Effector memory CD8-positive, alpha-beta T cell (primary cell): ENCODE data around the gene HSPE1.

Experiments used
- ATAC-seq: fragments of 150-1000 bp; cut with Tn5 transposase; replicated peaks from 2 replicates; pipeline ENCODE4 v1.10.0; 2021; ENCODE audit warnings: mild to moderate bottlenecking, moderate library complexity
- DNase-seq, 3 experiments: peaks; one replicate each; pipeline ENCODE4 v3.0.0; 2021
- H3K27ac Mint-ChIP-seq, 2 donors: one replicate each; pipeline ENCODE4 v1.8.0; 2022; ENCODE audit warnings: mild to moderate bottlenecking in 2 of 2, mixed read lengths in 2 of 2, moderate library complexity in 2 of 2
- H3K27me3 Mint-ChIP-seq, 2 donors: one replicate each; pipeline ENCODE4 v1.8.0; 2022; ENCODE audit warnings: mixed read lengths in 2 of 2
- H3K36me3 Mint-ChIP-seq: one replicate; pipeline ENCODE4 v1.8.0; 2022; ENCODE audit warnings: mild to moderate bottlenecking, moderate library complexity, mixed read lengths; ENCODE audit not compliant: insufficient read depth
- H3K4me1 Mint-ChIP-seq, 2 donors: one replicate each; pipeline ENCODE4 v1.8.0; 2022; ENCODE audit warnings: low read depth in 2 of 2, mixed read lengths in 2 of 2
- H3K4me3 Mint-ChIP-seq, 2 donors: one replicate each; pipeline ENCODE4 v1.8.0; 2022; ENCODE audit warnings: mild to moderate bottlenecking in 2 of 2, mixed read lengths in 2 of 2, moderate library complexity in 2 of 2
- H3K9me3 Mint-ChIP-seq, 2 donors: one replicate each; pipeline ENCODE4 v1.8.0; 2022; ENCODE audit warnings: mixed read lengths in 2 of 2

The HSPE1 gene

DNA sequence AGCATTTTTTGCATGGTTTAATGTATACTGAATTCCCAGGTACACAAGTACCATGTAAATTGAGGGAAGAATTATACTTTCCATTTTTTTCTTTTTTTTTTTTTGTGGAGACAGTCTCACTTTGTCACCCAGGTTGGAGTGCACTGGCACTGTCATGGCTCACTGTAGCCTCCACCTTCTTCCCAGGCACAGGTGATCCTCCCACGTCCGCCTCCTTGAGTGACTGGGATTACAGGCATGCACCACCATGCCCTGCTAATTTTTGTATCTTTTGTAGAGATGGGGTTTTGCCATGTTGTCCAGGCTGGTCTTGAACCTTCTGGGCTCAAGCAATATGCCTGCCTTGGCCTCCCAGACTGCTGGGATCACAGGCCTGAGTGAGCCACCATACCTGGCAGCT, 3.8 kb downstream of the HSPE1 start:
- DNase-seq: no peak
- peak overlapping the region; percentile 22 to 65 for H3K27ac Mint-ChIP-seq
- no peak overlapping the region for H3K4me3 Mint-ChIP-seq

DNA sequence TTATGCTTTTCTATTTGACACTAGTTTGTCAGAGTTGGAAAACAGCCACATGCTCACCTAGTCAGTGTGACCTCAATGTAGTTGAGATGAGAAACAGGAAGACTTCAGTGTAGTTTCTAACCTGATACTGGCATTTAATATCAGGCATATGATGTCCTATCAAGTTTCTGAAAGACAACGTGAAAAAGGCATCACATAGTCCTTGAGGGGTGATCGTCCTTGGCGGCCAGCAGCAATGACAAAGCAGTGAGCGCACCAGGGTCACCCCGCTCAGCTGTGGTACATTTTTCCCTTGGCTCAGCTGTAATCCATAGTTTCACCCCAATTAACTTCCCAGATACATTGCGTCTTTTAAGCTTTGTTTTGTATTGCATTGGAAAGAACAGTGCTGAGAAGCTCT, 4.3 kb downstream of the HSPE1 start:
- peaks cover 19 to 28% of the 10 kb centered on the region in 2 donors for H3K4me1 Mint-ChIP-seq
- H3K9me3 Mint-ChIP-seq: no peaks in the 10 kb centered on the region
- H3K36me3 Mint-ChIP-seq: peaks cover 41% of the 10 kb centered on the region
- ATAC-seq (no peak), DNase-seq (no peak)
- peak overlapping the region in 1 of 2 donors; percentile 65 for H3K27ac Mint-ChIP-seq
- H3K27me3 Mint-ChIP-seq: no peaks in the 10 kb centered on the region
- no peak overlapping the region for H3K4me3 Mint-ChIP-seq

More for the DNA sequence above, 3.8 kb downstream of the HSPE1 start:
- Mint-ChIP-seq H3K4me1 (peaks cover 19 to 28% of the 10 kb centered on the region in 2 donors), H3K27me3 (no peaks in the 10 kb centered on the region), H3K9me3 (no peaks in the 10 kb centered on the region), H3K36me3 (peaks cover 46% of the 10 kb centered on the region)
- no peak for ATAC-seq

DNA sequence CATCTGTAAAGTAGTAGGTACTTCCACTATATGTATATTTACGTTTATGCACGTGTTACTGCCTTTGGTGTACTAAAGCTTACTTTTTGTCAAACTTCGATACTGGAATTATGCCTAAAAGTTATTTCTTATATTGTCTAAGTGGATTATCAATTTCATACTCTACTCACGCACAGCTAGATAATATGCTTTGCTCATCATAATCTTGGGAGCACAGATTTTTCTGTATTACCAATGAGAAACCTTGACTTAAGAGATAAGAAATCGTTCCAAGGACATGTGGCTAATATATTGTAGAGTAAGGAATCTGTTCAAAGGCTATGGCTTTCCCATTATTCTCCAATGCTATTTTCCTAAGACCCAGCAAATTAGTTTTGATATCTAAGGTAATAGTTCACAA, 6.5 kb downstream of the HSPE1 start:
- Mint-ChIP-seq H3K4me1 (peaks cover 8 to 19% of the 10 kb centered on the region in 2 donors), H3K9me3 (no peaks in the 10 kb centered on the region)

DNA sequence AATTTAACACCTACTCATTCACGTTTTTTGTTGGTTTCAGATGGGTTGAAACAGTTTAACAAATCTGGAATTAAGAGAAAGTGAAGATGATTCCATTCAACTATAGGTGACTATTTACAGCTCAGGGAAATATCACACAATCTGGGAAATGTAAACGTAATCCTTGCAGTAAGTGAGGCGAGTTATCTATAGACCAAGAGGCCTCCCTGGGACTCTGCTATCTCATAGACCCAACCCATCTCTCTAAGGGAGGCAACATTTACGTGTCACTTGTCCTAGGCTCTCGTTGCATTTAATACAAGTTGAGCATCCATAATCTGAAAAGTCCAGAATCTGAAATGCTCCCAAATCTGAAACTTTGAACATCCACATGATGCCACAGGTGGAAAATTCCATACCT, 13.7 kb downstream of the HSPE1 start:
- peaks cover 19 to 28% of the 10 kb centered on the region in 2 donors for H3K4me1 Mint-ChIP-seq
- no peaks in the 10 kb centered on the region for H3K27me3 Mint-ChIP-seq
- no peaks in the 10 kb centered on the region for H3K9me3 Mint-ChIP-seq
- H3K27ac Mint-ChIP-seq: peak overlapping the region in 1 of 2 donors; percentile 98
- ATAC-seq: no peak
- peaks cover 18% of the 10 kb centered on the region for H3K36me3 Mint-ChIP-seq
- no peak overlapping the region for H3K4me3 Mint-ChIP-seq
- DNase-seq: no peak

More for the DNA sequence above, 6.5 kb downstream of the HSPE1 start:
- Mint-ChIP-seq H3K36me3 (peaks cover 26% of the 10 kb centered on the region), H3K27ac (no peak overlapping the region), H3K4me3 (no peak overlapping the region), H3K27me3 (no peaks in the 10 kb centered on the region)
- no peak for DNase-seq
- no peak for ATAC-seq

DNA sequence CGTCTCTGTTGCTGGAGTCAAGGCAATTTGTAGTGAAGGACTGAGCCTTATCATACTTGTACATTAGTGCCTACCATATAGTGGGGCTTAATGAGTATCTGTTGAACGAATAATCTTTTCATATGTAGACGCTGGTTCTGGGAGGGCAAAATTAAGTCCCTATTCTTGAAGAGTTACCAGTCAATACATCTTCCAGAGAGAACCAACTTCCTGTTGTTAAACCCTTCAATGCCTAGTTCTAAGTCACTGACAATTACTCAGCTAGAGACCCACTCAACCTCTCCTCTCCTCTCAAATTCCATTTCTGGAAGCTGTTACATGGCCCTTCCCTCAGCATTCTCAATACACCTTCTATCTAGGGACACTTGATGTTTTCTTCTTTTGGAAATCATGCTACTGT, 14.6 kb downstream of the HSPE1 start:
- ATAC-seq (no peak), DNase-seq (no peak)
- H3K36me3 Mint-ChIP-seq: peaks cover 20% of the 10 kb centered on the region
- peaks cover 19 to 33% of the 10 kb centered on the region in 2 donors for H3K4me1 Mint-ChIP-seq
- H3K27ac Mint-ChIP-seq: peak overlapping the region; percentile 98 to 99
- peak overlapping the region; percentile 94 to 95 for H3K4me3 Mint-ChIP-seq
- no peaks in the 10 kb centered on the region for H3K27me3 Mint-ChIP-seq
- H3K9me3 Mint-ChIP-seq: no peaks in the 10 kb centered on the region

DNA sequence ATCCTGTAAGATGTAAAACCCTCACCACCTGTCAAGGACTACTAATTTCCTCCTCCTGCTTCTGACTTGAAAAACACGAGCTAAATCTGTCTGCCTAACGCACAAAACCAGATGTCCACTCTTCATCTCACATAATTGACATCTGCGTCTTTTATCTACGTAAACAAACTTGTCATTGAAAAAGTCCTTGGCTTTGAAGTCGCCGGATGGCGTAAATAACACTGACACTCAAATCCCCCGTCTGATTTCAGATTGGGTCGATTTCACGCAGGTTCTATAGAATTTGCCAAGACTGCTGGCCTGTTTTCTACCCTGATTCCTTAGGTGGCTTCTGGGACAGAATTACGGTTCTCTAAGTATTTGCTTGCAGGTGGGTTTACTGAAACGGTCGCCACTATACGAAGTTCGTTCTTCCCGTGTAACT, 15.1 kb downstream of the HSPE1 start:
- ATAC-seq (peak; percentile 24), DNase-seq (no peak)
- H3K4me3 Mint-ChIP-seq: peak overlapping the region; percentile 94 to 95
- H3K27ac Mint-ChIP-seq: peak overlapping the region; percentile 98 to 99
- H3K4me1 Mint-ChIP-seq: peaks cover 19 to 34% of the 10 kb centered on the region in 2 donors
- peaks cover 20% of the 10 kb centered on the region for H3K36me3 Mint-ChIP-seq
- no peaks in the 10 kb centered on the region for H3K9me3 Mint-ChIP-seq
- H3K27me3 Mint-ChIP-seq: no peaks in the 10 kb centered on the region

DNA sequence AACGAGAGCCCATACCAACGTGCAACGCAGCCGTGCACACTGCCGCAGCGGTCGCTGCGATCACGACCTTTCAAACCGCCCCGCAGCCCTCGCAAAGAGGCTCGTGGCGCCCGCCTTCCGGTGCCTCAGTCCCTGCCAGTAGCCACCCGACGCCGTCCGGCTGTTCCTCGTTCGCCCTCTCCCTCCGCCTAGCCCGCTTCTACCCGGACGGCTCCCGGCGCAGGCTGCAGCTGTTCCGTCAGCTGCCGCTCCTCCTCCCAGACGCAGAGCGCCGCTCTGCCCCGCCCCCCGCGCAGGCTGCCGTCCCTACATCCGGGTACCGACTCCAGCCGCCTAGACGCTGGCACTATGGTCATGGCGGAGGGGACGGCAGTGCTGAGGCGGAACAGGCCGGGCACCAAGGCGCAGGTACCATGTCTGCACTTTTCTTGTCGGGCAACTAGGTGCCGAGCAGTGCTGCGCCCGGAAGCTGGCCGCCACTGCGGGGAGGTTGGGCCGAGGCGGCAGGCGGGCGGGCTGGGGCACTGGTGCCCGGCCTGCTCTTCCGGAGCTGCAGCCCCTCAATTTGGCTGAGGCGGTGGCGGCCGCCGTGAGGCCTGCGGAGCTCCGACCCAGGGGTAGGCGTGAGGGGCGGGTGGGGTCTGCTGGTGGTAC, 15.7 kb downstream of the HSPE1 start, which contains the start of gene MOB4:
TSS of gene MOB4 (plus strand) at position 328 of the 654 bp plus-strand sequence. CDS start at position 349, 21 bp downstream.
- Mint-ChIP-seq H3K4me3 (peak within 1 kb of the TSS; percentile 94 to 95), H3K36me3 (peaks cover 20% of the 10 kb centered on the region), H3K4me1 (peaks cover 19 to 38% of the 10 kb centered on the region in 2 donors), H3K27ac (peak within 1 kb of the TSS; percentile 98 to 99), H3K9me3 (peaks cover under 1 to 2% of the 10 kb centered on the region in 2 donors), H3K27me3 (no peaks in the 10 kb centered on the region)
- DNase-seq (peak; percentile 93 to 96 (median 94)), ATAC-seq (peak; percentile 86)

DNA sequence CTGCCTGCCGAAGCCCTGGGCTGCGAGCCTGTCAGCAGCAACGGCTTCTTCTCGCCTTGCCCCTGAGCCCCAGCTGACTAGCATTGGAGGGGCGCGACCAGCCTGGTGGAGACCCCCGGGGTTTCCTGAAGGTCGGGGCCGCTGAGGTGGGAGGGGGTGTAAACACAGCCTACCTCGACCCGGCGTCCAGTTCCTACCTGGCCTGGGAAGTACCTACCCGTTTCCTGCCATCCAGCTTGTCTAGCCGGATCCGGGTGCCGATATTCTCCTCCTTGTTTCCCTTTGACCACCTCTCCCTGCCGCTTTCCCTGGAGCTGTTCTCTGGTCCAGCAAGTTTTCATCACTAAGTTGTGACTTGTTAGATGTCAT, 16.2 kb downstream of the HSPE1 start:
- peaks cover 21 to 42% of the 10 kb centered on the region in 2 donors for H3K4me1 Mint-ChIP-seq
- peak overlapping the region; percentile 98 to 99 for H3K27ac Mint-ChIP-seq
- DNase-seq (peak in 1 of 3 experiments; percentile 10), ATAC-seq (no peak)
- H3K36me3 Mint-ChIP-seq: peaks cover 20% of the 10 kb centered on the region
- H3K27me3 Mint-ChIP-seq: no peaks in the 10 kb centered on the region
- H3K9me3 Mint-ChIP-seq: peaks cover 4 to 6% of the 10 kb centered on the region in 2 donors
- peak overlapping the region; percentile 94 to 95 for H3K4me3 Mint-ChIP-seq

DNA sequence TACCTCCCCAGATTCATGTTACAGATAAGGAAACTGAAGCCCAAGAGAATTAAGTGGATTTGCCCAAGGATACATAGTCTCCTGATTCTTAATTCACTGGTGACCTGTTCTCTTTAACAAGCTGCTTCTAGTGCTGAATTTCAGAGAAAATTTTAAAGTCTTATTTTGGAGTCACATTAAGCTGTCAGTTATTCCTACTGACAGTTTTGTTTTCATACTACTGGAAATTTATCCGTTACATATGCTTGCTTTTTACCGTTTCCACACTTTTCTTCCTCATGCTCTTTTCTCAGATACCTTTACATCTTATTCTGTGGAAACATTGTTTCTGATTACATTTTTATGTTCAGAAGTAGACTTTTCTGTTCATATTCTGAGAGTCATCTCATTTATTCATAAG, 17.0 kb downstream of the HSPE1 start:
- H3K27me3 Mint-ChIP-seq: no peaks in the 10 kb centered on the region
- H3K4me1 Mint-ChIP-seq: peaks cover 21 to 42% of the 10 kb centered on the region in 2 donors
- peaks cover 4 to 6% of the 10 kb centered on the region in 2 donors for H3K9me3 Mint-ChIP-seq
- H3K4me3 Mint-ChIP-seq: peak overlapping the region; percentile 94 to 95
- peak overlapping the region; percentile 98 to 99 for H3K27ac Mint-ChIP-seq
- ATAC-seq (no peak), DNase-seq (no peak)
- peaks cover 20% of the 10 kb centered on the region for H3K36me3 Mint-ChIP-seq

DNA sequence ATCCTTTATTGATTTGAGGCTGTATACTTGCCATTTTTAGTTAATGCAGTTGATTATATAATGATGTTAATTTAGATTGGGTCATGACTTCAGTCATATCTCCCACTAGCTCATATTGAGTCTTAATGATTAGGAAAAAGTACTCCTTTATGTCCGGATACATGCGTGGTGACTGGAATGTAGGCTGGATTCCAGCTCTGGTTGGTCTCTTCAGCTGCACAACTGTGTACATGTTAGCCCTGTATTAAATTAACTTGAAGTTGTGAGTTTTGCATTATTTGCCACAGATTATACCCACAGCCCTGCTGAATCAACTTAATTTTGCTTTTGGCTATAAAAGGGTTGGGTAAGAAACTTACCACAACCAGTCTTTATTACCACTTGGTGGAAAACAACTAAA, 38.2 kb downstream of the HSPE1 start:
- ATAC-seq: no peak
- Mint-ChIP-seq H3K27me3 (no peaks in the 10 kb centered on the region), H3K4me3 (no peak overlapping the region), H3K9me3 (no peaks in the 10 kb centered on the region), H3K36me3 (peaks cover 93% of the 10 kb centered on the region), H3K27ac (peak overlapping the region; percentile 57 to 79), H3K4me1 (peaks cover 28 to 52% of the 10 kb centered on the region in 2 donors)
- no peak for DNase-seq

DNA sequence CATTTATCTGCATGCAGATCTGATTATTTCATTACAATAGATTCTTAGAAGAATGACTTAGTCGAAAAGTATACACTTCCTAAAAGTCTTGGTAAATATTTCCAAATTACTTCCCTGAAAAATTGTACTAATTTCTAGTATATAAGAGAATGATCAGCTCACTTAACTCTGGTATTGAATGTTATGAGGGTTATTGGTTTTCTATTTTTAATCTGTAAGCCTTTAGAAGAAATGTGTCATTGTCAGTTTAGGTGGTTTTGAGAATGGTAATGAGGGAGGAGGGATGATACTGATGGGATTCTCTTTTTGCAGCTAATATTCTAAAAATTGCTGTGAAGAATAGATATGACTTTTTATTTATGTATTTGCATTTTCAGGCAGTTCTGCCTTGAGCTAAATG, 39.6 kb downstream of the HSPE1 start:
- ATAC-seq (no peak), DNase-seq (no peak)
- Mint-ChIP-seq H3K4me3 (no peak overlapping the region), H3K4me1 (peaks cover 20 to 40% of the 10 kb centered on the region in 2 donors), H3K27me3 (no peaks in the 10 kb centered on the region), H3K9me3 (no peaks in the 10 kb centered on the region), H3K36me3 (peaks cover 94% of the 10 kb centered on the region), H3K27ac (peak overlapping the region; percentile 57 to 79)

DNA sequence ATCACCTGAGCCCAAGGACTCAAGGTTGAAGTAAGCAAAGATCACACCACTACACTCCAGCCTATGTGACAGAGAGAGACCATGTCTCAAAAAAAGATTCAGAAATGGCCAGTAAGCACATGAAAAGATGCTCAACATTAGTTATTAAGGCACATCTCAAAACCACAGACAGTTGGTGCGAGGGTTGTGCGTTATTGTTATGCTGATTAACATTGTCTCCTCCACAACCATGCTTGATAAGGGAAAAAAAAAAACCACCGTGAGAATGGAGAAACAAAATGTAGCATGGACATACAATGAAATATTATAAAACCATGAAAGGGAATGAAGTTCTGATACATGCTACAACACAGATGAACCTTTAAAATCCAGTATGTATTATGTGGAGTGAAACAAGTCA, 43.0 kb downstream of the HSPE1 start:
- Mint-ChIP-seq H3K27ac (no peak overlapping the region), H3K36me3 (peaks cover 83% of the 10 kb centered on the region), H3K4me1 (peaks cover 6 to 25% of the 10 kb centered on the region in 2 donors), H3K27me3 (no peaks in the 10 kb centered on the region), H3K4me3 (no peak overlapping the region), H3K9me3 (no peaks in the 10 kb centered on the region)
- ATAC-seq (no peak), DNase-seq (no peak)

DNA sequence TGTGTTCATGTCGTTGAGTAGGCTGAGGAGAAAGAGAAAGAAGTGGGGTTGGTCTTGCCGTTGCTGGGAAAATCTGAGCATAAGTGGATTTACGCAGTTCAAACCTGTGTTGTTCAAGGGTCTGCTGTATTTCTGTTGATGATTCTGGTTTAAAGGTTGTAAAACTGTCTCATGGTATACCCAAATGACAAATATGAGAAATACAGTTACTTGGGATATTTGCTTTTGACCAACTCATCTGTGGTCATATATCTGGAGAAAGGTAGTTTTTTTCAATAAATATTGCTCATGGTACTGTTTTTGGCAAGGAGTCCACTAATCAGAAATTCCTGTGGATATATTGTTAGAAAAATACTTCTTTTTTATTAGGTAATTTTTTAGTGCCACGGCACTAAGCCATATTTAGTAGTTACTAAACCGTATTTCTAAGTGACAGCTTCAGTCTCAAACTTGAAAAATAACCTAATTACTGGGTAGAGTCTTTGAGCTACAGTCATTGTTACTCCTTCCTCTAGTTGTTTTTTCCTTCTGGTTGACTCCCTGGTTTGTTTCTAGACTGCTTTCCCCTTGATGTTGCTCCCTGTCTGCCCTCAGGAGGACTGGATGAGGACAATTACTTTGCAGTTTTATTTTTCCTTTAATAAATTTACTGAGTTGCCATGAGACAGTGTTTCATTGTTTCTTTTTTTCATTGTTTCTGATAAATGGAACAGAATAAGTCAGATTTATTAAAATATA, 47.2 kb downstream of the HSPE1 start:
- no peaks in the 10 kb centered on the region for H3K27me3 Mint-ChIP-seq
- DNase-seq: no peak
- no peak for ATAC-seq
- H3K4me3 Mint-ChIP-seq: no peak overlapping the region
- H3K9me3 Mint-ChIP-seq: no peaks in the 10 kb centered on the region
- peaks cover 80% of the 10 kb centered on the region for H3K36me3 Mint-ChIP-seq
- no peak overlapping the region for H3K27ac Mint-ChIP-seq
- peaks cover under 1 to 4% of the 10 kb centered on the region in 2 donors for H3K4me1 Mint-ChIP-seq

DNA sequence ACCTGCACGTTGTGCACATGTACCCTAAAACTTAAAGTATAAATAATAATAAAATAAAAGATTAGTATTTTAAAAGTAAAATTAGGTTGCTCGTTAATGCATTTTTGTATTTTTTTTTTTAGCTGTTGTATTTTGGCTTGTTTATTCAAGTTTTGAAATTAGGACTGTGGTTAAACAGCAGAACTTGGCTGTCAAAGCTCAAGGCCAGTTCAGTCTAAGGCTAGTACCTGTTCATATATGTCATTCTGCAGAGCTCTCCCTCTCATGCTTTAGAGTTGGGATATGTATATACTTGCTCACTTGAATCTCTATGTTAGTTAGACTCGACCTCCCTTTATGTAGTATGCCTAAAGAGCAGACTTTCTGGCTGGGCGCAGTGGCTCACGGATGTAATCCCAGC, 48.4 kb downstream of the HSPE1 start:
- ATAC-seq: no peak
- no peaks in the 10 kb centered on the region for H3K9me3 Mint-ChIP-seq
- H3K27me3 Mint-ChIP-seq: no peaks in the 10 kb centered on the region

More for the DNA sequence above, 48.4 kb downstream of the HSPE1 start:
- Mint-ChIP-seq H3K27ac (no peak overlapping the region), H3K4me3 (no peak overlapping the region), H3K36me3 (peaks cover 75% of the 10 kb centered on the region), H3K4me1 (no peaks in the 10 kb centered on the region)
- no peak for DNase-seq
